Mucosa of stomach (tissue), 1 donor: ENCODE results near the gene OR1L8.
"Not testable (repeated sequence)": the region's sequence is repeated elsewhere in the genome, so short reads cannot be mapped to it uniquely, and the experiment has no call there.

Experiments
- H3K27me3 ChIP-seq: one replicate; pipeline ENCODE4 v1.7.0; 2013; ENCODE audit warnings: mild to moderate bottlenecking, low read length; ENCODE audit not compliant: control insufficient read depth, insufficient read depth
- H3K36me3 ChIP-seq: one replicate; pipeline ENCODE4 v1.7.0; 2013; ENCODE audit warnings: low read length; ENCODE audit not compliant: control insufficient read depth, insufficient read depth
- H3K4me1 ChIP-seq: one replicate; pipeline ENCODE4 v1.7.0; 2013; ENCODE audit warnings: mild to moderate bottlenecking, low read length; ENCODE audit not compliant: control insufficient read depth, insufficient read depth
- H3K4me3 ChIP-seq: one replicate; pipeline ENCODE4 v1.7.0; 2013; ENCODE audit warnings: low read length
- H3K9ac ChIP-seq: one replicate; pipeline ENCODE4 v1.7.0; 2013; ENCODE audit warnings: mild to moderate bottlenecking, low read length, moderate library complexity
- H3K9me3 ChIP-seq: one replicate; pipeline ENCODE4 v1.7.0; 2013; ENCODE audit warnings: mild to moderate bottlenecking, low read length, moderate library complexity; ENCODE audit not compliant: control insufficient read depth
- donor health status: Pancreatic carcinoma.

OR1L8 gene

DNA sequence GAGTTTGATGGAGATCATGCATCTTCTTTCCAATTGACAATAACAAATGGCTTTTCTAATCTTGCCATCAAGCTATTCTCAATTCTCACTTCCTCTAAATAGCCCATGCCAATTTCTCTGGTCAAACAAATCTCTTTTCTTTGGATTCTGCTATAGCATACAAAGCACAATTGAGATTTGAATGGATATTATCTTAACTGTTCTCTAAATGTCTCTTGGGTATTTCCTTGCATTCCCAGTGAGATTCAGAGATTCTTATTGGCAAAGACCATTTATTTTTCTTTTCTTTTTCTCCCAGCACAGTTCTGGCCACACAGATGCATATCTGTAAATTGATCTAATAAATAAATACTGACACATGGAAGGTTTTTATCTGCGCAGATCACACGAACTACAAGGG, 30.4 kb downstream of the OR1L8 start, which contains the start of gene OR1N2:
Gene OR1N2 (plus strand): TSS at position 301 of the 400 bp plus-strand sequence. CDS start 100 bp downstream, outside the sequence.
- Histone ChIP-seq H3K4me3 (no peak within 1 kb of the TSS), H3K27me3 (no peaks in the 10 kb centered on the region), H3K36me3 (no peaks in the 10 kb centered on the region), H3K4me1 (no peaks in the 10 kb centered on the region), H3K9me3 (no peaks in the 10 kb centered on the region), H3K9ac (no peak within 1 kb of the TSS)

DNA sequence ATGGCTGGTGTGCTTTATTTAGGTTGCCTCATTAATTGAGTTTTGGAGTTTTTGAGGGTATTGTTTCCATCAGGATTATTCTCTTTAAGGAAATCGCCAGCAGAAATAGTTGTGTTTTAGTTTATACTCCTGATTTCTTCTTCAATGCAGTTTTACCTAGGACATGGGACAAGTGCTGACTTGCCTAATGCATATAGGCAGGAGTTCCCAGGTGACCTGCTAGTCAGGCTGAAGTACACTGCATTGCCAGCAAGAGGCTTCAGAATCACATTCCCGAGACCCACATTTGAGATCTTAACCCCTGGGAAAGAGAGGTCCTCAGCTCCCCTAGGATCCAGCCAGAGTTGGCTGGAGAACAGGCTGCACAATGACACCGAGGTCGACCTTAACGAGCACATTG, 31.8 kb downstream of the OR1L8 start:
- Histone ChIP-seq H3K9me3 (no peaks in the 10 kb centered on the region), H3K9ac (no peak overlapping the region), H3K27me3 (no peaks in the 10 kb centered on the region), H3K36me3 (no peaks in the 10 kb centered on the region), H3K4me3 (no peak overlapping the region), H3K4me1 (no peaks in the 10 kb centered on the region)

GRCh38 chr9:122546196-122546595, 37.0 kb downstream of the OR1L8 start:
- Histone ChIP-seq H3K36me3 (no peaks in the 10 kb centered on the region), H3K4me3 (no peak overlapping the region), H3K4me1 (no peaks in the 10 kb centered on the region), H3K9me3 (no peaks in the 10 kb centered on the region), H3K27me3 (no peaks in the 10 kb centered on the region), H3K9ac (no peak overlapping the region)

DNA sequence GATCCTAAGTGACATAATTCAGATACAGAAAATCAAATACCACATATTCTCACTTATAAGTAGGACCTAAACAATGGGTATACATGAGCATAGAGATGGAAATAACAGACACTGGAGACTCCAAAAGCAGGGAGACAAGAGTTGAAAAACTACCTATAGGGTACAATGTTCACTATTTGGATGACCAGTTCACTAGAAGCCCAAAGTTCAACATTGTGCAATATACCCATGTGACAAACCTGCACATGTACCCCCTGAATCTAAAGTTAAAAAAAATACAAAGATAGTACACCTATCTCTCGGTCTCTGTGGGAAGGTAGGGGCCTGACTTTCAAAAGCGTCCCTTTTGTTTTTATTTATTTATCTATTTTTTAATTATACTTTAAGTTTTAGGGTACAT, 44.4 kb downstream of the OR1L8 start:
- Histone ChIP-seq H3K9me3 (no peaks in the 10 kb centered on the region), H3K36me3 (no peaks in the 10 kb centered on the region), H3K4me3 (no peak overlapping the region), H3K27me3 (no peaks in the 10 kb centered on the region), H3K9ac (no peak overlapping the region), H3K4me1 (no peaks in the 10 kb centered on the region)

DNA sequence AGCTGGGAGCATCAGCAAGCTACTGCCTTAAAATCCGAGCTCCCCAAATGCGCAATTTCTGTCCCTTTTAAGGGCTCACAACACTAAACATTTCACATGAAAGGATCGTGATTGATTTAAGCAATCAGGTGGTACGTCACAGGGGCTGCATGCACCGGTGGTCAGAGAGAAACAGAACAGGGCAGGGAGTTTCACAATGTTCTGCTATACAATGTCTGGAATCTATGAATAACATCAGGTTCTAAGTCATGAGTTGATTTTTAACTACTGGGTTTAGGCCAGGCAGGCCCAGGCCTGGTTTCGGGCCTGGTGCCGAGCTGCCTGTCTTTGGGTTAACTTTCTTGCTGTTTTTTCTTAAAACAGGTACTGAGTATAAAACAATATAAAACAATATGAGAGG, 46.1 kb downstream of the OR1L8 start:
- H3K4me3 ChIP-seq, H3K9me3 ChIP-seq, H3K36me3 ChIP-seq, H3K9ac ChIP-seq, H3K4me1 ChIP-seq, H3K27me3 ChIP-seq: not testable (repeated sequence)

GRCh38 chr9:122536134-122536533, 47.0 kb downstream of the OR1L8 start:
- Histone ChIP-seq H3K9ac (no peak overlapping the region), H3K9me3 (no peaks in the 10 kb centered on the region), H3K4me3 (no peak overlapping the region), H3K27me3 (no peaks in the 10 kb centered on the region), H3K4me1 (no peaks in the 10 kb centered on the region), H3K36me3 (no peaks in the 10 kb centered on the region)

- not testable (repeated sequence) for H3K4me1 ChIP-seq, H3K4me3 ChIP-seq, H3K9ac ChIP-seq, H3K9me3 ChIP-seq, H3K36me3 ChIP-seq, H3K27me3 ChIP-seq
Measured at GRCh38 chr9:122531157-122531556, 52.0 kb downstream of the OR1L8 start.

- Histone ChIP-seq H3K9ac (no peak within 1 kb of the TSS), H3K27me3 (no peaks in the 10 kb centered on the region), H3K4me1 (no peaks in the 10 kb centered on the region), H3K9me3 (no peaks in the 10 kb centered on the region), H3K36me3 (no peaks in the 10 kb centered on the region), H3K4me3 (no peak within 1 kb of the TSS)
Measured at GRCh38 chr9:122527193-122527592, 56.0 kb downstream of the OR1L8 start, which contains the start of gene OR1N1. OR1N1 (minus strand) TSS chr9:122527293; CDS start chr9:122527293, 0 bp downstream.

DNA sequence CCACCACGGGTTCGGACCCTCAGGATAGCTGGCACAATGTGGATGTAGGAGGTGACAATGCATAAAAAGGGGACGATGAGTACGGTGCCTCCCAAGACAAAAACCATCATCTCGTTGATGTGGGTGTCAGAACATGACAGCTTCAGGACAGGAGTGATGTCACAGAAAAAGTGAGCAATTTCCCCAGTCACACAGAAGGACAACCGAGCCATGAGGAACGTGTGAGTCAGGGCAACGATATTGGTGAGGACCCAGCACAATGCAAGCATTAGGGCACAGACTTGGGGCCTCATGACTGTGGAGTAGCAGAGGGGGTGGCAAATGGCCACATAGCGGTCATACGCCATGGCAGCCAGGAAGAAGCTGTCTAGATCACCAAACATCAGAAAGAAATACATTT, 56.6 kb downstream of the OR1L8 start:
- Histone ChIP-seq H3K4me1 (no peaks in the 10 kb centered on the region), H3K36me3 (no peaks in the 10 kb centered on the region), H3K9me3 (no peaks in the 10 kb centered on the region), H3K4me3 (no peak overlapping the region), H3K27me3 (no peaks in the 10 kb centered on the region), H3K9ac (no peak overlapping the region)

GRCh38 chr9:122519376-122519775, 63.8 kb downstream of the OR1L8 start:
- Histone ChIP-seq H3K4me1 (no peaks in the 10 kb centered on the region), H3K27me3 (no peaks in the 10 kb centered on the region), H3K9me3 (no peaks in the 10 kb centered on the region), H3K36me3 (no peaks in the 10 kb centered on the region), H3K4me3 (no peak overlapping the region), H3K9ac (no peak overlapping the region)

GRCh38 chr9:122518841-122519240, 64.3 kb downstream of the OR1L8 start, which contains the start of gene OR1J4:
OR1J4 (plus strand) TSS chr9:122519141; CDS start chr9:122519141, 0 bp downstream.
- Histone ChIP-seq H3K4me1 (no peaks in the 10 kb centered on the region), H3K9ac (no peak within 1 kb of the TSS), H3K9me3 (no peaks in the 10 kb centered on the region), H3K36me3 (no peaks in the 10 kb centered on the region), H3K4me3 (no peak within 1 kb of the TSS), H3K27me3 (no peaks in the 10 kb centered on the region)

DNA sequence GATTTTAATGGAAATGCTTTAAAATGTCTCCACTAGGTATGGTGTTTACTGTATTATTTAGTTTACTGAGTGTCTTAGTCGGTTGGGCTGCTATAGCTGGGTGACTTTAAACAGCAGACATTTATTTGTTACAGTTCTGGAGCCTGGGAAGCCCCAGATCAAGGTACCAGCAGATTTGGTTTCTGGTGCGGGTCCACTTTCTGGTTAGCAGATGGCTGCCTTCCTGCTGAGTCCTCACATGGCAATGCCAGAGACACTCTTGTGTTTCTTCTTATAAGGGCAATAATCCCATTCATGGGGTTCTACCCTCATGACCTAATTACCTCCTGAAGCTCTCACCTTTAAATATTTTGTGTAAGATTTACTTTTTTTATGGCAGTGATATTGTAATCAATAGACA, 65.0 kb downstream of the OR1L8 start:
- no peaks in the 10 kb centered on the region for H3K9me3 ChIP-seq
- no peak overlapping the region for H3K9ac ChIP-seq
- H3K27me3 ChIP-seq, result no peaks in the 10 kb centered on the region
- H3K4me3 ChIP-seq, result no peak overlapping the region
- no peaks in the 10 kb centered on the region for H3K36me3 ChIP-seq
- no peaks in the 10 kb centered on the region for H3K4me1 ChIP-seq
